ENCODE results near the gene PRPF6.

GRCh38 chr20:64062596-64063388 is 81.9 kb downstream of the PRPF6 start, which contains the start of gene TCEA2:
- no peak for TF ChIP-seq CTCF (IDR thresholded peaks at IDR 0.05)
- TF ChIP-seq EZH2 (IDR thresholded peaks at IDR 0.05; ENCODE audit: borderline replicate concordance, insufficient read depth, low read depth, low read length, poor library complexity, severe bottlenecking): no peak
